Measurements from ENCODE around the gene TTBK1.

- TF ChIP-seq CTCF (IDR thresholded peaks at IDR 0.05) (no peak), POLR2A (IDR thresholded peaks at IDR 0.05) (no peak)
Measured at GRCh38 chr6:43222418-43223059, 20.7 kb upstream of the TTBK1 start.

Data from Peyer's patch (tissue), 4 donors.